Bronchial epithelial cell (primary cell): ENCODE results near the gene AHDC1. TPM values are rescaled to one million over a fixed set of nuclear protein-coding genes. Genes with fewer than 3 reads are reported as not detected.

Experiments used
- DNase-seq: peaks from one replicate; pipeline ENCODE4 v3.0.0-alpha.2; 2010; ENCODE audit warnings: low read depth
- FAIRE-seq: peaks from 2 replicates; lab custom pipeline; 2011; peaks lifted over from hg19 to GRCh38; lab: Jason Lieb, UNC
- H3K27me3 ChIP-seq: 2 replicates; pipeline ENCODE4 v1.5.1; 2011; ENCODE audit warnings: low read length; ENCODE audit not compliant: control insufficient read depth, insufficient read depth
- H3K36me3 ChIP-seq: 2 replicates; pipeline ENCODE4 v1.5.1; 2011; ENCODE audit warnings: low read length; ENCODE audit not compliant: control insufficient read depth, insufficient read depth
- H3K4me3 ChIP-seq: 2 replicates; pipeline ENCODE4 v1.5.1; 2011; ENCODE audit warnings: mild to moderate bottlenecking, low read depth, low read length, control low read depth
- total RNA-seq: library from RNA; depleted of rRNA; stranded (reverse); fragments of >200 nt; gene quantifications from 2 replicates; pipeline ENCODE4 v1.2.1, GENCODE V29; 2014
- TF ChIP-seq, protein P1 (sequence below): IDR thresholded peaks from 2 replicates; pipeline ENCODE4 v1.5.1; 2011; ENCODE audit warnings: mild to moderate bottlenecking, moderate library complexity, low read length, control low read depth, inconsistent platforms; ENCODE audit not compliant: insufficient read depth, severe bottlenecking

AHDC1 gene
- total RNA-seq, 1 donor from 2014 or later: 5.0 TPM

DNA sequence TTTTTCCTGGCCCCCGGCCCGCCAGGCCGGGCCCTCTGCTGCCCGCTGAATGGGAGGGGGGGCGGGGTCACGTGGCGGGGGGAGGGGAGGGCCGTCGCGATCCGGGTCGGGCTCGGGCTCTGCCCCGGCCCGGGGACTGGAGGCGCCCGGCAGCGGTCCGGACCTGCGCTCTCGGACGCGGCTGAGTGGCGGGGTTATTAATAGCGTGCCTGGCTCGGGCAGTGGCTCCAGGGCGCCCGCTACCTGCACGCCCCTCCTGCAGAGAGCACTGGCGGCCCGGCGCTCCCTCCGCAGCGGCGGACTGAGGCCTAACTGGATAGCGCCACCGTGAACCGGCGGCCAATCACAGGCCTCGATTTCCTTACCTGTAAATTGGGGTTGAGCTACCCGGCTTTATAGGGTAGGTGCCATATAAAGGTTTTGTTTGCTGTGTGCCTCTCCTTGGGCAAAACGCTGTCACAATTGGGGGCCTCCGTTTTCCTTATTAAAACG, 28.1 kb downstream of the AHDC1 start:
- FAIRE-seq (no peak), DNase-seq (peak; percentile 47)
- TF ChIP-seq, protein P1, sequence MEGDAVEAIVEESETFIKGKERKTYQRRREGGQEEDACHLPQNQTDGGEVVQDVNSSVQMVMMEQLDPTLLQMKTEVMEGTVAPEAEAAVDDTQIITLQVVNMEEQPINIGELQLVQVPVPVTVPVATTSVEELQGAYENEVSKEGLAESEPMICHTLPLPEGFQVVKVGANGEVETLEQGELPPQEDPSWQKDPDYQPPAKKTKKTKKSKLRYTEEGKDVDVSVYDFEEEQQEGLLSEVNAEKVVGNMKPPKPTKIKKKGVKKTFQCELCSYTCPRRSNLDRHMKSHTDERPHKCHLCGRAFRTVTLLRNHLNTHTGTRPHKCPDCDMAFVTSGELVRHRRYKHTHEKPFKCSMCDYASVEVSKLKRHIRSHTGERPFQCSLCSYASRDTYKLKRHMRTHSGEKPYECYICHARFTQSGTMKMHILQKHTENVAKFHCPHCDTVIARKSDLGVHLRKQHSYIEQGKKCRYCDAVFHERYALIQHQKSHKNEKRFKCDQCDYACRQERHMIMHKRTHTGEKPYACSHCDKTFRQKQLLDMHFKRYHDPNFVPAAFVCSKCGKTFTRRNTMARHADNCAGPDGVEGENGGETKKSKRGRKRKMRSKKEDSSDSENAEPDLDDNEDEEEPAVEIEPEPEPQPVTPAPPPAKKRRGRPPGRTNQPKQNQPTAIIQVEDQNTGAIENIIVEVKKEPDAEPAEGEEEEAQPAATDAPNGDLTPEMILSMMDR: no peak
- Histone ChIP-seq H3K27me3 (no peaks in the 10 kb centered on the region), H3K4me3 (peak overlapping the region; percentile 22), H3K36me3 (peaks cover 3% of the 10 kb centered on the region)

DNA sequence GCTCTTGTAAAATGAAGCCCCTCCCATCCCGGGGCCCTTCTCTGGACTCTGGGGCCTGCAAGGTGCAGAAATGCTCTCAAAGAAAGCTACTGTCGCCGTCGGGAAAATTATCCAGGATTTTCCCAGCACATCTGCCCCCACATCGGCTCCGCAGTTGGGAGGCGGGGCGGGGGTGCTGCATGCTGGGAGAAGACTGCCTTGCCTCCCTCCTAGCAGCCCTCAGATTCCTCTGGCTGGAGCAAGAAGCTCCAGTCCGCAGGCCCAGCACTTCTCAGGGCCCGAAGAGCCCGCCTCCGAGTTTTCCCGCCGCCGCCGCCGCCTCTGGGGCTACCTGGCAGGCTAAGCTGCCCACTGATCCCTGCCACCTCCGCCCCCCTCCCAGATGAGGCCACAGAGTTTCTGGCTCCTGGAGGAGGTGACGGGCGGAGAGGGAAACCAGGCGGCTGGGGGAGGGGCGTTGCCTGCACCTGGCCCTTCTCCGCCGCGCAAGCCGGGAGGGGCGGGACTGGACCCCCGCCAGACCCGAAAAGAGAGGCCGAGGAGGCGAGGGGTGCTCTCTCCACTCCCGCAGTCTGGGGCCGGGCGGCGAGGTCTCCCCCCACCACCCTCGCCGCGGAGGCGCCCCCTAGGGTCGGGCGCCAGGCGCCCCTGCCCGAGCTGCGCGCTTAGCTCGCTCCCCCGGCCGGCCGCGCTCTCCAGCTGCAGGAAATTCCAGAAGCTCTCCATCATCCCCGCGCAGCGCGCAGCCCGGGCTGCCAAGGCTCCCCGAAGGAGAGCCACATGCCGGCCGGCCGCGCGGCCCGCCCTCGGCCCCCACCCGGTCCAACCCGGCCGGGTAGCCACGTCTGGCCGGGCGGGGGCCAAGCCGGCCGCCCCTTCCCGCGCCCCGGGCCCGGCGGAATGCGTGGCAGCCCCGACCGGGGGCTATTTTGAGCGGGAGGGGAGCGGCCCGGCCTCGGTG, 28.8 kb downstream of the AHDC1 start:
- DNase-seq (peak; percentile 51), FAIRE-seq (no peak)
- H3K27me3 ChIP-seq: no peaks in the 10 kb centered on the region
- TF ChIP-seq, protein P1: peak; percentile 28
- peak overlapping the region; percentile 7 for H3K4me3 ChIP-seq
- H3K36me3 ChIP-seq: peaks cover 3% of the 10 kb centered on the region

DNA sequence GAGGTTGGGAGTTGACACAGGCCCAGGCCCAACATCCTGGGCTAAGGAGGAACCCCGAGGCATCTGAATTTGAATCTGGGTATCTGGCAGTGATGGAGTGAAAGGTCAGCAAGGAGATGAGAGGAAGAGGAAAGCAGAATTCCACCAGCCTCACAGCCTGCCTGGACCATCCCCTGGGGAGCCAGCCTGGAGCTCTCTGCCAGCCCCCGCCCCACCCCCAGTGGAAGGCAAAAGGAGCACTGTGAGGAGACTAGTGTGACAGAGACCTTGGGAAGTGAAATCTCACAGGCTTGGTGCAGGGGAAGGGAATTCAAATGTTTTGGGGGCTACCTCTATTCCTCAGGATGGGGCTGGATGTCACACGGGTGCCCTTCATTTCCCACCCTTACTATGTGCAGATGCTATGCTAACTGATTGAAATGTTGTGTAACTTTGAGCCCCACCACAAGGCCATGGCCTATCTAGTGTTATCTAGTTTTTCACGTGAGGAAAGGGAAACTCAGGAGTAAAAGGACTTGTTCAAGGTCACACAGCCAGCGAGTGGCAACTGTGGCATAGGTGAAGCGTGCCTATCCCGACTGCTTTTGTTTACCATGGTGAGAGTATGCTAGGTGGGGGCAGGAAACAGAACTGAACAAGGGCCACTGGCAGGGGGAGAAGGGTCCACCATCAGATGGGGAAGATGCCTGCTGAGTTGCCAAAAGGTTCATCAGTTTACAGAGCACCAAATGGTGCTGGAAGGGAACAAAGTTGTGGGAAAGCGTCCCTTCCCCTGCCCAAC, 29.8 kb downstream of the AHDC1 start:
- TF ChIP-seq, protein P1: no peak
- no peak overlapping the region for H3K4me3 ChIP-seq
- DNase-seq (no peak), FAIRE-seq (no peak)
- peaks cover 3% of the 10 kb centered on the region for H3K36me3 ChIP-seq
- H3K27me3 ChIP-seq: no peaks in the 10 kb centered on the region

- TF ChIP-seq, protein P1: no peak
- Histone ChIP-seq H3K4me3 (no peak overlapping the region), H3K36me3 (peaks cover 4% of the 10 kb centered on the region), H3K27me3 (no peaks in the 10 kb centered on the region)
- FAIRE-seq: no peak
- DNase-seq: no peak
Measured at GRCh38 chr1:27572679-27573426, 31.1 kb downstream of the AHDC1 start.

DNA sequence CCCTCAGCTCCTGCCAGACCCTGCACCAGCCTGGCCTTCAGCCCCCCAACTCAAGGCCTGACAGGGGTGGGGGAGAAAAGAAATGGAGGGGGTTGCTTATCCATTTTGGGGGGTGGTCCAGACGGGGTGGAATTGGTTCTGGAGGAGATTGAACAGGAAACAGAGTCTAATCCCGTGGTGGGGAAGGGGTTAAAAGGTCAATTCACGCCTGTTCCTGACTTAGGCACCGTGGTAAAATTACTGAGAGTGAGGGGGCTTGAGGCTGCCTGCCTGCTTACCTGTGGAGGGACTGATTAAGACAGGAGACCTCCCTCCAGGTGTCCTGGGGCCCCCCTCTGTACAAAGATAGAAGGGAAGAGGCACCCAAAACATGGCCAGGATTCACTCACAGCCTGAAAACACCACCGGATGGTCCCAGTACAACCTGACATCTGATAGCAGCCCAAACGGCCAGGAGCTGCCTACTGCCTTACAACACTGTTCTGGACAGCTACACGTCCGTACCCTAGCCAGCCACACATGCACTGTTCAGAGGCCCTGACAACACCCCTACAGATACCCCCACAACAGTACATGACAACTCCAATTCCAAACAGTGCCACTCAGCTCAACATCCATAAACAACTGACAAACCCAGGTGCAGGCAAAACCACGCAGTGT, 31.8 kb downstream of the AHDC1 start:
- Histone ChIP-seq H3K4me3 (no peak overlapping the region), H3K27me3 (no peaks in the 10 kb centered on the region), H3K36me3 (peaks cover 8% of the 10 kb centered on the region)
- FAIRE-seq (no peak), DNase-seq (no peak)
- TF ChIP-seq, protein P1: no peak
